Ureter (tissue), 1 donor: ENCODE results near the gene PRKAG3. TPM values are rescaled to one million over a fixed set of nuclear protein-coding genes. Genes with fewer than 3 reads are reported as not detected.
"Not testable (repeated sequence)": the region's sequence is repeated elsewhere in the genome, so short reads cannot be mapped to it uniquely, and the experiment has no call there.

Experiments used
- DNase-seq: peaks from one replicate; pipeline ENCODE4 v3.0.0-alpha.2; 2020; ENCODE audit warnings: low spot score
- total RNA-seq: library from RNA; stranded (reverse); gene quantifications from one replicate; pipeline ENCODE4 v1.2.4, GENCODE V29; 2023
- donor health status: DM: yes; HTN: yes; CAD: no.

Gene PRKAG3
- total RNA-seq, 1 donor from 2014 or later = not detected

DNA sequence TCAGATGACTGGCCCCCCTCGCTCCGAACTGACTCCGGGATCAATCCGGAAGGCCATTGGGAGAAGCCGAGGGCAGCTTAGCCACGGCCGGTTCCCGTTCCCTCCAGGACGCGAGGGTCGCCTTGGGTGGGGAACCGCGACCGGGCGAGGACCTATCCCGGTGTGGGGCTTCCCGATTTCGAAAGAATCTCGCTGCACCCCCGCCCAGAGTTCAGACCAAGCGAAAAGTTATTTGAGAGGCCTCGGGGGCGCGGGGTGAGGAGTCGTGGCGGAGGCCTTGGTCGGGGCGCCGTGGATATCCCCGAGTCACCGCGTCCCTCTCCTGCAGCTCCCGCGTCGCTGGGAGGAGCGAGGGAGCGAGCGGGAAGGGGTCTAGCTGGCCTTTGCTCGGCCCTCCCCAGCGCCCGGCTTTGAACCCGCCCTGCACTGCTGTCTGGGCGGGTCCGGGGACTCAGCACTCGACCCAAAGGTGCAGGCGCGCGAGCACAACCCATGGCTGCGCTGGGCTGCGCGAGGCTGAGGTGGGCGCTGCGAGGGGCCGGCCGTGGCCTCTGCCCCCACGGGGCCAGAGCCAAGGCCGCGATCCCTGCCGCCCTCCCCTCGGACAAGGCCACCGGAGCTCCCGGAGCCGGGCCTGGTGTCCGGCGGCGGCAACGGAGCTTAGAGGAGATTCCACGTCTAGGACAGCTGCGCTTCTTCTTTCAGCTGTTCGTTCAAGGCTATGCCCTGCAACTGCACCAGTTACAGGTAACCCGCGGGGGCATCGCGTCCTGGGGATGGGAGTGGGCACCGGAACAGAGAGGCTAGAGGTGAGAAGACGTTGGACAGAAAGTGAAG is 49.7 kb downstream of the PRKAG3 start, which contains the start of gene CYP27A1:
TSS of gene CYP27A1 (plus strand) at position 457 of the 837 bp plus-strand sequence. CDS start at position 493, 36 bp downstream.
- DNase-seq = peak; percentile 47

DNA sequence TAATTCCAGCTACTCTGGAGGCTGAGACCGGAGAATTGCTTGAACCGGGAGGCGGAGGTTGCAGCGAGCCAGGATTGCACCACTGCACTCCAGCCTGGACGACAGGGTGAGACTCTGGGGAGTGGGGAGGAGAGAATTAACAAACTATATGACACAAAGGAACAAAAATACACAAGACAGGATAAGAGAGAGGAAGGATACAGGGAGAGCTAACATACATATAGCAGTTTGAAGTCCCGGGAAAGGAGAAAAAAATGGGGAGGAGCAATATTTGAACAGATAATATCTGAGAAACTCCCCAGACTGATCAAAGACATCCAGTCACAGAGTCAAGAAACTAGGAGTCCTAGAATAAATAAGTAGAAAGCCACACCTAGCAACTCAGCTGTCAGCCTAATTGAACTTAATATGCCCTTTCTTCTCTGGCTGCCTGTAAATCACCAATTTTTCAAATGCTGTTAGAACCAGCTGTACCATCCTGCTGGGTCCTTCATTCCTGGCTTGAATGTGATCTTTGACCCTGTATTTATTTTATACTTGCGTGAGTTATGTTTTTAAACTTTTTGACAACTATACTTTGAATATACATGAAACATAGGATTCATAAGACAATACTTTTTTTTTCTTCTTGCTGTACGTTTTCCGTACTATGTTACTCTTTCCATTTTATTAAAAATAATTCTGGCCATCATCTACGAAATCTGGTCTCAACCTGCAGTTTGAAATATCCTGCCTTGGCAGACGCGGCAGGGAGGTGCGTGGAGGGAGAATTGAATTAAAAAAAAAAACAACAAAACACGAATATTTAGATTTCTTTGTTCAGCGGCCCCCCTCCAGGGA is 50.5 kb downstream of the PRKAG3 start:
- no peak for DNase-seq

- DNase-seq = no peak
These were observed 51.6 kb downstream of the PRKAG3 start for GRCh38 chr2:218780046-218780445.

DNA sequence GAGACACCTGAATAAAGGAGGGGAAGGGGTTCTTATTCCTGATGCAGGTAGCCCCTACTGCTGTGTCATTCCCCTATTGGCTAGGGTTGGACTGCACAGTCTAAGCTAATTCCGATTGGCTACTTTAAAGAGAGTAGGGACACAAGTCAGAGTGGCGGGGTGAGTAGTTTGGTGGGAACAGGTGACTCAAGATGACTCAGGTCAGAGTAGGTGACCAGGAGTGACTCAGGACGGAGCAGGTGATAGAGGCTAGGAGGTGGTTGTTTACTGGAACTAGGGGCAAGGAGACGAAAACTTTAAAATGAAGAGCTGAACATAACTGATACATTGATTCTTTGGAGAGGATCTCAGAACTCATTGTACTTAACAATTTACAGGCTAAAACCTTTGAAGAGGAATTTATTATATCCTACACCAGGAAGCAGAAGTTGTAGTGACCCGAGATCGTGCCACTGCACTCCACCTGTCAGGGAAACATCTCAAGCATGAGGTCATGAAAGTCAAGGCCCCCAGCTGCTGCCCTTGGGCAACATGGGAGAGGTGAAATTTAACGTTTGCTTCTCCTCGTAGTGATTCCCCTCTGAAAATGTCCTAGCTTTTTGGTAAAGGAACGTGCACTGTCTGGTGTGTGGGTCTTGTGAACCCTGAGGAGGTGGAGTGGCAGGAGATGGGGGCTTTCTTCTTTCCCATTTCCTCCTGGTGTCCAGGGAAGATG is 54.2 kb downstream of the PRKAG3 start:
- DNase-seq = no peak

- no peak for DNase-seq
These were observed 55.1 kb downstream of the PRKAG3 start for GRCh38 chr2:218776488-218776887.

- no peak for DNase-seq
These were observed 57.7 kb downstream of the PRKAG3 start for GRCh38 chr2:218773881-218774280.

DNA sequence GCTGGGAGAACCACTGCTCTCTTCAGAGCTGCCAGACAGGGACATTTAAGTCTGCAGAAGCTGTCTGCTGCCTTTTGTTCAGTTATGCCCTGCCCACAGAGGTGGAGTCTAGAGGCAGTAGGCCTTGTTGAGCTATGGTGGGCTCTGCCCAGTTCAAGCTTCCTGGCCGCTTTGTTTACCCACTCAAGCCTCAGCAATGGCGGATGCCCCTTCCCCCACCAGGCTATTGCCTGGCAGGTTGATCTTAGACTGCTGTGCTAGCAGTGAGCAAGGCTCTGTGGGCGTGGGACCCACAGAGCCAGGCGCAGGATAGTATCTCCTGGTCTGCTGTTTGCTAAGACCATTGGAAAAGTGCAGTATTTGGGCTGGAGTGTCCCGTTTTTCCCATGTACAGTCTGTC is 58.8 kb downstream of the PRKAG3 start:
- DNase-seq = not testable (repeated sequence)

Other genes with a start within 250 kb of the PRKAG3 start
- 3.9 TPM for gene PLCD4, start 223.9 kb downstream of the PRKAG3 start, total RNA-seq
- gene ZNF142, start 172.2 kb downstream of the PRKAG3 start, total RNA-seq = 35.4 TPM
- 48.2 TPM for gene BCS1L, start 172.1 kb downstream of the PRKAG3 start, total RNA-seq
- 33.7 TPM for gene RNF25, start 159.8 kb downstream of the PRKAG3 start, total RNA-seq
- 55.4 TPM for gene STK36, start 159.7 kb downstream of the PRKAG3 start, total RNA-seq
- gene TTLL4, start 121.0 kb downstream of the PRKAG3 start, total RNA-seq = 39.1 TPM
- 16.4 TPM for gene CYP27A1, start 49.7 kb downstream of the PRKAG3 start, total RNA-seq
- 0.78 TPM for gene WNT6, start 28.0 kb upstream of the PRKAG3 start, total RNA-seq
- gene WNT10A, start 49.0 kb upstream of the PRKAG3 start, total RNA-seq = 4.0 TPM
- gene CDK5R2, start 127.9 kb upstream of the PRKAG3 start, total RNA-seq = not detected
- gene FEV, start 153.4 kb upstream of the PRKAG3 start, total RNA-seq = not detected
- not detected for gene CRYBA2, start 161.6 kb upstream of the PRKAG3 start, total RNA-seq
- gene CFAP65, start 209.7 kb upstream of the PRKAG3 start, total RNA-seq = not detected
- gene IHH, start 229.1 kb upstream of the PRKAG3 start, total RNA-seq = not detected